GM12892 (cell line): ENCODE measurements around the gene TRPM4.

Source experiments
- POLR2A ChIP-seq: IDR thresholded peaks from 2 replicates; pipeline ENCODE4 v1.6.1; 2011; ENCODE audit warnings: low read depth, low read length, control low read depth
- POLR2AphosphoS5 ChIP-seq: IDR thresholded peaks from 2 replicates; pipeline ENCODE4 v1.6.1; 2011; ENCODE audit warnings: low read depth, low read length, control low read depth

DNA sequence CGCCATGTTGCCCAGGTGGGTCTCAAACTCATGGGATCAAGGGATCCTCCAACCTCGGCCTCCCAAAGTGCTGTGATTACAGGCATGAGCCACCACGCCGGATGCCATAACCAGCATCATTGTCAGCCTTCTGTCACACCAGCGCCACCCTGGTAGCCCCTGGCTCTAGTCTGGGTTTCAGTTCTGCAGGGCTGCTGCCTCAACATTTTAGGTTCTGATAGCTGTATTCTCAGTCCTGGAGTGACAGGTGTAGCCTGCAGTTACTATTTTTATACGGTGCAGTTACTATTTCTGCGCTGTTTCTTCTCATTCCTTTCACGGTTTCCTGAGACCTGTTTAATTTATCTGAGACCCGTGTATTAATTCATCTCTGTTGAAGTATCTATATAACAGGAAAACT, 57.1 kb downstream of the TRPM4 start:
- TF ChIP-seq POLR2A, result no peak
- TF ChIP-seq POLR2AphosphoS5, result no peak
